GF-D8 (cell line): ENCODE results near the gene ENPP1.

ENCODE experiments used
- DNase-seq: peaks from one replicate; lab custom pipeline; 2025; lab: John Stamatoyannopoulos, UW

Gene ENPP1

DNA sequence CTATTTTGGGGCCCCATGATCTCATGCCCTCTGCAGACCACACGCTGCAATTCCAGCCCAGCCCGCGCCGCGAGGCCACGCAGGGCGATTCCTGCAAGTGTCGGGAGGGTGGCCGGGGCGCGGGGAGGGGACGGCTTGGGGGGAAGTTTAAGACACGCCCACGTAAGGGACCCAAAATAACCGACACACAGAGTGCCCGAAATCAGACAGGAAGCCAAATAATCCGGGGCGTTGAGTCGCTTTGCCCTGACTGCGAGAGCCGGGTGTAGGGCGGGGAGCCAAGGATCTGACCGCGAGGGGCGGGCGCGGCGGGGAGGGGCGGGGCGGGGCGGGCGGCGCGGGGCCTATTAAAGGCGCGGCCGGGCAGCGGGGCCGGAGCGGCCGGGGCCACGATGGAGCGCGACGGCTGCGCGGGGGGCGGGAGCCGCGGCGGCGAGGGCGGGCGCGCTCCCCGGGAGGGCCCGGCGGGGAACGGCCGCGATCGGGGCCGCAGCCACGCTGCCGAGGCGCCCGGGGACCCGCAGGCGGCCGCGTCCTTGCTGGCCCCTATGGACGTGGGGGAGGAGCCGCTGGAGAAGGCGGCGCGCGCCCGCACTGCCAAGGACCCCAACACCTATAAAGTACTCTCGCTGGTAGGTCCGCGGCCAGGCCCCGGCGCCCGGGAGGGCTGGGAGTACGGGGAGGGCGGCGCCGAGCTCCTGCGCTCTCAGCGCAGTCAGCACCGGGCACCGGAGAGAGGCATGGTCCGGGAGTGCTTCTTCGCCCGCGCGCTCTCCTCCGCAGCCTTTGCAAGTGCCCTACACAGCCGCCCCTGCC is at the start of gene ENPP1:
Gene ENPP1, plus strand, starts transcription at position 377 of the 816 bp plus-strand sequence. Its CDS starts 16 bp downstream, at position 393.
- DNase-seq = no peak

DNA sequence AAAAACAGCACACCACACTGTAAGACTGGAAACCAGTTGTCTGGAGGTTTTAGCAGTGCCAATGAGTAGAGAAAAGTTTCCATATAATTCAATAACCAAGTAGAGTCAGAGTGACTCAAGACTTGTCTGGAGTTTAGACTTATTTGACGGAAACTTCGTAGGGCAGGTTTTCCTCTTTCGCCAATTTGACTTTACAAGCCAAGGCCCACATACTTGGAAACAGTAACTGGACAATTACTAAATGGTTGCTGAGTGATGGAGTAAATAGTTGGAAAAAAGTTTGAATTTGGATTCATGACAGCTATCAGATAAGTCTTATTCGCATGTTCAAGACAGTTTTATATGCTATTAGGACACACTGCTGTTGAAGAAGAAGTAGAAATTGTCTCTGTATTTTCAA is 48.9 kb upstream of the ENPP1 start:
- no peak for DNase-seq

DNA sequence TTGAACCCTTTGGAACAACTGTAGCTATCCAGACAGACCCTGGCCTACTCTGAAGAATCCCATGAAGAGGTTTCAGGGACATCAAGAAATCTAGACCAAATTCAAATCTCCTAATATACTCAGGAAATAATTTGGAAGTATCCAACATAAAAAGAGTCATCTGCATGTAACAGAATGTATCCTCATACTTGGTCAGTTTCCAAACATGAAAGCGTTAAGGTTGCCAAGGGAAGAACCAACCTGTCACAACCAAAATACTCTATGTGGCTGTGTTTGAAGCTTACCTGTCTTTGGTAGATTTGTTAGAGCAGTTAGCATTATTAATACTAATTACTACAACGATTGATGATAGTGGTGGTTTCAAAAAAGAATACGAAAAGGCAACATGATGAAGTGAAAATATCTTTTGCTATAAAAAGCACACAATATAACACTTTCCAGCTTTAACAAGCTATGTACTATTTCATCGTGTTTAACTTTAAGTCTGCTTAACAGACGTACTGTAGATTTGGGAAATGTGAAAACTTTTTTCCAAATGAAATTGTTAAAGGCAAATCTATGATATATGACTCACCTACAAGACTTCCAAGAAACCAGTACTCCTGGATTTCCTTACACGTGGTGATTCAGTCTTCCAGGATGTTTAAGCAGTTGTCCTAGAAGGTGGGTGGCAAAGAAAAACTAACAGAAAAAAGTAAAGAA is 46.6 kb upstream of the ENPP1 start:
- no peak for DNase-seq

DNA sequence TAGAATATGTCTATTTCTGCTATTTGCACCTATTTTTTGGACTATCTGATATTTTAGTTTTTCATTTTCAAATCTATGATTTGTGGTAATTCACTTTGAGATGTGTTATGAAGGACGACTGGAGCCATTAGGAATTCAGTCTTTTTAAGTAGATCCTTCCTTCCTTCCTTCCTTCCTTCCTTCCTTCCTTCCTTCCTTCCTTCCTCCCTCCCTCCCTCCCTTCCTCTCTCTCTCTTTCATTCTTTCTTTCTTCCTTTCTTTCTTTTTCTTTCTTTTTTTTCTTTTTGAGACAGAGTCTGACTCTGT is 46.1 kb upstream of the ENPP1 start:
- no peak for DNase-seq

DNA sequence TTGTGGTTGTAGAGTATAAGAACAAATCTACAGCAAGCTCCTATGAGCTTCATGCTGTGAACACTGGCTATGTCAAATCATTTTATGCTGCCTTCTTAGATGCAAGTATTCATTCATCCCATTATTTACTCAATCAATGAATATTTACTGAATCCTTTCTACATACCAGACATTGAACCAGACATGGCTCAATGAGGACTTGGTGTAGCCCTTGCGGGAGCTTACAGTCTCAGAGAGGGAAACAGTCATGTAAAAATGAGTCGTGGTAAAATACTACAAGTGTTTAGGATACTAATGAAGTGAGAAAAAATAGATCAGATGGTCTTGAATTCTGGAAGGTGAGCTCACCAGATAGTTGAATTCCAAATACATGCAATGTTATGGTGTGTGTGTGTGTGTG is 44.8 kb upstream of the ENPP1 start:
- no peak for DNase-seq

DNA sequence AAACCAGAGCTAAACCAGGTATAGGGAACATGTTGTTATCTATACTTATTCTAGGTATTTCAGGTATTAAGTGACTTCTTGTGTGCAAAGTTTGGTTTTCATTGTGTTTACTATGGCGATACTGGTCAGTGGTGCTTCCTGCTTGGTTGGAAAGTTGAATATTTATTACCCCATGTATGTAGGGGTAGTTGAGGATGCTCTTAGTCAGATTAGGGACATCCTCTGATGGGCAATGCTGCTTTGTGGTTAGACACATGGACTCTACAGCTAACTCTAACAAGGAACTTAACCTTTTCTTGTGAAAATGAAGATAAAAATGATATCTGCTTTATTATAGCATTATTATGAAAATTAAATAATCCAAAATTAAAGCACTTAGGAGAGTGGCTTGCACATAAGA is 44.1 kb upstream of the ENPP1 start:
- no peak for DNase-seq

DNA sequence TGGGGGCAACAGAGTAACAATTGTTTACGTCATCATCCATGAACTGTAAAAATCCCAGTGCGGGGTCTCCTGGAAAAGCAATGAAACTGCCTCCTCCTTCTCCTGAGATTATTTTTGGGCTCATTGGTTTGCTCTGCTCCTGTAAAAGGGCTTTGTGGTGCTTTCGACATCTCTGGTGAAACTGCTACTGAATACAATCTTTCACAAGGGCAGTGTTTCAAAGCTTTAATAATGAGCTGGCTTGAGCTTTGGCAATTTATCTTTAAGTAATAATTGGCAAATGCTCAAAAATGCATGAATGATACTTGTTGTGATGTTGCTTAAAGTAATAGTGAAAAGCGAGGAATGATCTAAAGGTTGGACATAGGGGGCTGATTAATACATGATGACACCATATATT is 43.5 kb upstream of the ENPP1 start:
- no peak for DNase-seq

DNA sequence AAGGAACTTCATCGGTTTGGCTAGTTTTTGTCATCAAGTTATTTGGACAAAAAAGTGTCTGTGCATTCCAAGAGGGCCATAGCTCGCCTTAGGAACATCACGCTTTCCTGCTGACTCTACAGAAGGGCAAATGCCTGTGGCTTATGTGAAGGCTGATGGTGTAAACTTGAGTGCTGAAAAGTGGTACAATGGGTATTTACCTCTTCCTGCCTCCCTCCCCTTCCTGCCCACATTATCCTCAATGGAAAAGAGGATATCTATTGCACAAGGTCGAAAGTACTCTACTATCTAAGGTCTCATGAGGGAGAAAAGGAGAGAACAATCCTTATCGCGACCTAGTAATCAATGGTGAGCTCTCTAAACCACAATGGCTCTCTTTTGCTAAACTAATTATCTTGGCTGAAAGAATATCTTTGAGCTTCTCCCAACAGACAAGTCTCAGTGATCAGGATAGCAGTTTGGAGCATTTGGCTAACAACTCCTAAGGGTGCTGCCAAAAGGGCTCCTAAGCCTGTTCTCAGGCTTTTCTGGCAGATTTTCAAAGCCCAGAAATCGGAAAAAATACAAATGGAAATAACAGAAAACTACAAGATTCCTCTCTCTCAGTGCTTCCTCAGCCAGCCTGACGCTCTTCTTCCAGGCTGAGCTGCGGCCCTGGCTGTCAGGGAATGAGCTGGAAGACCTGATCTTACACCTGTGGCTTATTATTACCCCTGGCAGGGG is 42.6 kb upstream of the ENPP1 start:
- no peak for DNase-seq

DNA sequence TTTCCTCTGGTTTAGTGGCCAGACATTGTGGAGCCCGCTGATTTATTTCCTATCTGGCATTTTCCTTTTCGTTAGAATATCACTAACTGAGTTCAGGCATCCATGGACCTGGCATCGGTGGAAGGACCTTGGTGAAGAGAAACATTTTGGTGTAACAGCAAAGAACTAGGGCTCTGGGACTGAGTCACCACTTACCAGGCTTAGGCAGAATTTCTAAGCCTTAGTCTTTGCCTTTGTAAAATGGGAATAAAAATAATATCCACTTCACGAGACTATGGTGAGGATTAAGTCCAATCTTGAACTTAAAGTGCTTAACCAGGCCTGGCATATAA is 42.0 kb upstream of the ENPP1 start:
- DNase-seq = no peak

DNA sequence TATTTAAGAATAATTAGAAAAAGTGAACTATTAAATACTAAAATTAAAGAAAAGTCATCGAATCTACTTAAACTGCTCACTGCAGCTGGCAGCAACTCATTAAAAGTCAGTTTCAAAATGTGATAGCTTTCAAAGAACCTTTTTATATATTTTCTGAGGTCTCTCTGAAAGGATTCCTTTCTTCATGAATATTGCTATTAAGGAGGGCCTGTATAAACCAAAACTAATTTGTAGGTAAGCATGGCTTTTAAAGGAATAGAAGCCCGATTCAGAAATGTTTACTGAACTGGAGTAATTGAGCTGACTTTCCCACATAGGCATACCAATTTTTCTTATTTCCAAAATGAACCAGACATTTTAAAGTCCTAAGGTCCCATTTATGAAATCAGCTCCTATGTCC is 41.2 kb upstream of the ENPP1 start:
- no peak for DNase-seq

DNA sequence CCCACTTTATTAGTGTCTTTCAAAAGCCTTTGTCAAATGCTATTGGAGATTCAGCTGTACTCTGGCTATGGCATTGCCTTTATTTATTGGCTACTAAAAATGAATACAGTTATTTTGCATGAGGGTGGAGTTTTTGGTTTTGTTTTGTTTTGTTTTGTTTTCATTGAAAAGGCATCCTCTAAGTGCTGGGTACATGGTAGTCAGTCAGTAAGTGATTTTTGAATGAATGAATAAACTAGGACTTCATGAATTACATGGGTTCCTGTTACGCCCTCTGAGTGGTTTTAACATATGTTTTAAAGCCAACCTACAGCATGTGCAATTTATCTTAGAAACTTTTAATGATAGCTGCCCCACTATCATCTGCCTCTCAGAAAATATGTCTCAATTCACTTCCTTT is 38.9 kb upstream of the ENPP1 start:
- no peak for DNase-seq

DNA sequence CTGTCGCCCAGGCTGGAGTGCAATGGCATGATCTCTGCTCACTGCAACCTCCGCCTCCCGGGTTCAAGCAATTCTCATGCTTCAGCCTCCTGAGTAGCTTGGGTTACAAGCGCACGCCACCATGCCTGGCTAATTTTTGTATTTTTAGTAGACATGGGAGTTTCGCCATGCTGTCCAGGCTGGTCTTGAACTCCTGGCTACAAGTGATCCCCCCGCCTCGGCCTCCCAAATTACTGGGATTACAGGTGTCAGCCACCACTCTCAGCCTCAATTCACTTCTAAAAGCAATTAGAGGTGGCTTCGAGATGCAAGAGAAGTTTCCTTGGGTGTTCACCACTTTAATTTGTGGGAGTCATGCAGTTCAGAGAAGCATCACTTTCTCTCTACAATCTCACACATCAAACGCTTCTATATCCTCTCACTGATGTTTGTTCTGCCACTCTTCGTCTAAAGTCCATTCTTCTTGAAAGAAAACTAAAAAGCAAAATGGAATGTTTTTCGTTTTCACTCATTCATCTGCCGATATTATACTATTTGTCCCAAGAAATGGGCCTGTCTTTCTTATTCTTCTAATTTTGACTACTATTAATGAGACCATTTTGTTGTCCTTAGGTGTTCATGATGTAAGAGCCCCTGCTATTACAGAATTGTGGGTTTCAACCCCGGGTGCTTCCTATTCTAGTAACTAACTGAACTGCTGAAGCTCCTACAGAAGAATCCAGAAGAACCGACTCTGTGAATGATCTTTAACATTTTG is 38.3 kb upstream of the ENPP1 start:
- DNase-seq = no peak

DNA sequence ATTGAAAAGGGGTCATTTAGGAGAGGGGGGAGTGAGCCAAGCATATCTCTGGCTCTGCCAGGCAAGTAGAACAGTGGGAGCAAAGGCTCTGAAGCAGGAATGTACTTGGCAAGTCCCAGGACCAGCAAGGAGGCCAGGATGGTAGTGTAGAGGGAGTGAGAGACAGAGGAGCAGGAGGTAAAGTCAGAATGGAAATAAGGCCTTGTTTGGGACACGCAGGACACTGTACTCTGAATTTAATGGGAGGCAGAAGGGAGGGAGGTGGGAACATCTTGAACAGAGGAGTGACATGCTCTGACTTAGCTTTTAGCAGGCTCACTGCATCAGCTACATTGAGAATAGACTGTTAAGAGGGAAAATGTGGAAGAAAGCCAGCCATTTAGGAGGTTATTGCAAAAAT is 37.0 kb upstream of the ENPP1 start:
- DNase-seq = no peak

DNA sequence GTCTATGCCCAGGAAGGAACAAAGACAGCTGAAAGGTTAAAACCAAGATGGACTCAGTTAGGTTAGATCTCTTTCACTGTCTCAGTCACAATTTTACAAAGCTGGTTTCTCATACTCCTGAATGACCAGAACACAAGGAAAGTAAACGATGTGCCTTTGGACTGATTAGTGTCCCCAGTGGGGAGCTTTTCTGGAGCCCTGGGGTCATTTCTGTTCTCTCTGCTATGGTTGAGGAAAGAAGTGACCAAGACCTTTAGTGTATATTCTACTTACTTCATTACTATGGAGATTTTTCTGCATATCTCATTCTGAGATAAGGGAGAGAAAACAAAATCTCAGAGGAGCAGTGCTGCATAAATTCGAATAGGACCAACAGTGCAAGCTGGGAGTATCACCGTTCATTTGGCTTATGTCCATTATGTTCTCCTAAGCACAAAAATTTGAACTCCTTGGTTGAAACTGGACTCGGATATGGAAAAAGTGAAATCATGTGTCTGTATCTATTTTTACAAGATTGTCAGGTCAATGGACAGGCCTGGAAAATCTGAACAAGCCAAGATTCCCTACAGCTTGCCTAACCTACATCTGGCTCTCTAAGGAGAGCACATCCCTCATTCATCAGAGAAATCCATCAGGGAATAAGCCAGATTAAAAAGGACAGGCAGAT is 34.4 kb upstream of the ENPP1 start:
- no peak for DNase-seq

DNA sequence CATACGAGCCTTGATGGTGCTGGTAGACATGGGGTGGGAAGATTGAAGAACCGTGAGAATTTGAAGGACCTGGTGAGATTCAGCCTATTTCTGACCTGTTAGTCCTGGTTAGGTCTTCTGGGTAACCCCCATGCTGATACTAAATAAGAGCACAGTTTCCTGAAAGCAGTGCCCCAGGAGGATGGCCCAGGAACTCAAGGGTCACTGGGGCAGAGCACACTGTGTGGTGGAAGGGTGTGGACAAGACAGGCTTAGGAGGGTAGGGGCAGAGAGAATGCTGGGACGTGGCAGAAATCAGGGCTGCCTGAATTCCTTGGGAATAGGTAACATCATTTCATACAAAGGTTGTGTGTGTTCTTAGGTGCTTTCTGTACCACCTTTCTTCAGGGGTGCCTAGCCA is 31.9 kb upstream of the ENPP1 start:
- no peak for DNase-seq

DNA sequence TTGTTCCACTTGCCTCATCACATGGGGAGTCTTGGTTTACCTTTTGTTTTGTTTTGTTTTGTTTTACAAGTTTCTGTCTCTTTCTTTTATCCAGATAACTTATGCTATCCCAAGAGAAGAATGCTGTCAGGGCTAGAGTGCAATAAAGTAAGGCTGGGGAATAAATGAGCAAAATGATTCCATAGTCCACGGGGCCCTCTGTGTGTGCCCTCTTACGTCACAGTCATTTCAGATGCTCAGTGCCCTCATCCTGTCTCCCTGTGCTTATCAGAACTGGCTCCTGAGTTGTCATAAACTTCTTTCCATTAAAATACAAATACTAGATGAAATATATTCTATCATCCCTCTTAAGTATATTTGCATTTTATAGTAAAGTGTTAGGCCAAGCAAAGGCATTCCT is 30.8 kb upstream of the ENPP1 start:
- no peak for DNase-seq

DNA sequence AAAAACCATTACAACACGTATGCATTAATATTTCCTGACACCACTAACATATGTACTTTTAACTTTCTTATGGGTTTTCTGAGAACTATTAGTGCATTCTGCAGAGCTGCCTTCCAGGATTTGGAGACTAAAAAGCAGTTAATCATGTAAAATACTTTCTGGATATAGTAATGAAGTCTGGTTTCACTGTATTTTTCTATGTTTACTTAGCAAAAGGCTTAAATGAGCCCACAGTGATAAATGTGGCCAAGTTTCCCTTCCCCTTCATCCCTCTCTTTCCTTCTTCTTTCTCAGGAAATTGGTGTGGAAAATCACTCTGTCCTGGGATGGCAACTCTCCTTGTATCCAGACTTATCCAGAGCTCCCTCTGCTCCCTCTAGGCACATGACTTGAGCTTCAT is 29.7 kb upstream of the ENPP1 start:
- no peak for DNase-seq

DNA sequence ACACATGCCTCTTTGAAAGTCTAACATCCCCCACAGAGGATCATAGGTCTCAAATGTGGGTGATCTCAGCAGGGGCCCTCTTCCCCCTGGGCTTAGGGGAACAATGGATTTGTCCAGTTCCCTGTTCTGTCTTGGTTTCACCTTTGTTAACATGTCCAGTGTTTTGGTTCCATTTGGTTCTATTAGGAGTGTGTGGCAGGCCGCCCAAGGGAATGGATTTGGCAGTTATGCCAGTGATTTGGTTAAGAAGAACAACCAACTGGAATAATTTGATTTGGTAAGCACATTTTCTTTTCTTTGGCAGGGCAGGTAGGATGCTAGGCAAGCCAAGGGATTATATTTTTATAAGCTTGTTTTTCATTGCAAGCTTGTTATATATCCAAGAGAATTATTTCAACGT is 28.5 kb upstream of the ENPP1 start:
- DNase-seq = no peak

DNA sequence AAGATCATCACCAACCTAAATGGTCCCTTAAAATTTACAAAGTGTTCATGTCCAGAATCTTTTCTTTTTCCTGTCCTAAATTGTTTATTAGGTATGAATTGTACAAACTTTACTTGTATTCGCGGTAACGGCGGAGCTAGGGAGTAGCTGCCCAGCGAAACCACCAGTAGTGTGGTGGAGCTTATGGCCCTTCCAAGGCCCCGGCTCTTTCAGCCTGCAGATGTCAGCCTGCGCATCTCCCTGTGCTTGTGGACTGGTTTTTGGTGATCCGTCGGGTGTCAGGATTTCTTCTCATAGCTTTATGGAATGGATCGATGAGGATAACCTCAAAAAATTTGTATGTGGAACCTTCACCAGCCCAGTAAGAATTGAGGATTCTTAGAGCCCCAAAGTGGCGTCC is 27.2 kb upstream of the ENPP1 start:
- no peak for DNase-seq

DNA sequence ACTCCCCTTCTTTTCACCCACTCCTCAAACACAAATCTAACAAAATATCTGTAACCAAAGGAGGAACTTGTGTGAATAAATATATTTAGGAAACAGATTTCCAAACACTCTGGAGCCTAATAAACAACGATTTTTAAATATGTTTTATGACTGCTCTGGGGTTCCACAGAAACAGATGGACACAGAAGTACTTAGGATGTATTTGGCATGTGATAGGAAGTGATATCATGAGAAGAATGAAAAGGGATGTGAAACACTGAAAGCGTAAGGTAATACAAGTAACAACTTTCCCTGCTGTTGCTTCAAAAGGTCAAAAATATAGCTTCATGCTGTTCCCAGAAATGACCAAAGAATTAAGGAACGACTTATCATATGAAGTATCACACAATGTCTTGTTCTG is 26.1 kb upstream of the ENPP1 start:
- DNase-seq = no peak

DNA sequence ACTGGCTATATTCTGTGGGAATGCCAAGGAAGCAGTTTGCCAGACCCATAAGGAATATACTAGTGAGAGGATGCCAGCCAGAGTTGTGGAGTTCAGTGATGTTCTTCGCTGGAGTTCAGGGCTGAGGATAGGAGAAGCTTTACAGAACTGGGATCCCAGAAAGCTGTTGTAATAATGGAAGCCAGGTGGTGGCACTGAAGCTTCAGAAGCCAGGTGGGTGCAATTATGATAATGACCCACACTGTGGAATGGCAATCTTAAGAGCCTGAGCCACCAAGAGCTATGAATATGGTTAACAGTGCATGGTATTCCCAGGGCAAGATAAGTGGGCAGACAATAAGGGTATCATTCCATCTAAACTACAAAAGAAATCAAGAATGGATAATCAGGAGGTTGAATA is 25.1 kb upstream of the ENPP1 start:
- DNase-seq = no peak

DNA sequence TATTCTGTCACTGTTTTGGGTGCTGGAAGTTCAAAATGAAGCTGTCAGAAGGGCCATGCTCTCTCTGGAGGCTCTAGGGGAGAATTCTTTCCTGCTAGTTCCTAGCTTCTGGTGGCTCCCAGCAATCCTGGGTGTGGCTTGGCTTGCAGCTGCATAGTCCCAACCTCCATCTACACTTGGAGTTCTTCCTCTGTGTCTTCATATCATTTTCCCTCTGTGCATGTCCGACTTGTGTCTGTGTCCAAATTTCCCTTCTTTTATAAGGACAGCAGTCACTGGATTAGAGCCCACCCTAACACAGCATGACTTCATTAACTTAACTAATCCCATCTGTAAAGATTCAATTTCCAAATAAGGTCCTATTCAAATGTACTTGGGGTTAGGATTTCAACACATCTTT is 23.3 kb upstream of the ENPP1 start:
- DNase-seq = no peak
